ENCODE measurements around the gene ITPR2.
"Not testable (repeated sequence)": the region's sequence is repeated elsewhere in the genome, so short reads cannot be mapped to it uniquely, and the experiment has no call there.

Gene ITPR2

GRCh38 chr12:26702741-26703140, 130.3 kb downstream of the ITPR2 start:
- DNase-seq (ENCODE audit: low read depth): no peak

GRCh38 chr12:26701604-26702215, 131.3 kb downstream of the ITPR2 start:
- DNase-seq (ENCODE audit: low read depth): peak; percentile 73

DNA sequence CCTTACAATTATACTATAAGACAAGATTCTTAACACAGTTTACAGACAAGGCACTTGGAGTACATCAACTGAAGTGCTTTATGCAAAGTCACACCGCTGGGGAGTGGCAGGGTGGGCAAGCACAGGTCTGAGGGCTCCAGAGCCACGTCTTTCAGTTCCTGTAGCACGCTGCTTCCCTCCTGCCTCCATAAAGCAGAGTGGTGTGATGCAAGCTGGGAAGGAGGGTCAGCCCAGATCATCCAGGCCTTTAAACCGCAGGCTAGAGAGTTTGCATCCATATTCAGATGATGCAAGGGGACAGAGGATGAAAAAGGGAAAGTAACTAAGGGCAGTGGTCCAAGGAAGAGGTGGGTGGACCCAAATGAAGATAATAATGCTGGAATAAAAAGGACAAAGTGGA, 132.6 kb downstream of the ITPR2 start:
- no peak for DNase-seq (ENCODE audit: low read depth)

- DNase-seq (ENCODE audit: low read depth): peak; percentile 61
Measured at GRCh38 chr12:26699237-26699636, 133.8 kb downstream of the ITPR2 start.

GRCh38 chr12:26698186-26698585, 134.8 kb downstream of the ITPR2 start:
- DNase-seq (ENCODE audit: low read depth): no peak

- peak; percentile 29 for DNase-seq (ENCODE audit: low read depth)
Measured at GRCh38 chr12:26697217-26697616, 135.8 kb downstream of the ITPR2 start.

DNA sequence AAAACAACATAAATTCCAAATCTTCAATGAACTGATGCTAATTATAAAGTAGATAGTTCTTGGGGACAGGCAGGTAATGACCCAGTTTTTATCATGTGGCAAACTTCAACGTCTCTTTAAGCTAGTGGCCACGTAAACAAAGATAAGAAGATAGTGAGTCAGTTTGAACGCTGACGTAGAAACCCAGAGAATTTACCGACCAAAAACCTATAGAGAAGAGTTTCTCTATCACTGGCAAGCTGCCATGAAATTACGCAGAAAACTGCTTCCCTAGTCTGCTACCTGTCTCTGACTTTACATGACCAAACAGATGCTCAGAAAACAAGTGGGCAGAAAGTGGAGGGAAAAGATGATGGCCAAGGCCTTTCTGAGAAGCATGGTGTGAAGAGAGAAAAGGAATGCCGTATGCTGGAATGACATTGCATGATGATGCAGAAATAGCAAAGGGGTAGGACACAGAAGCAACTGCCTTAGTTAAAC, 136.3 kb downstream of the ITPR2 start:
- no peak for DNase-seq (ENCODE audit: low read depth)

GRCh38 chr12:26696048-26696612, 136.9 kb downstream of the ITPR2 start:
- no peak for DNase-seq (ENCODE audit: low read depth)

DNA sequence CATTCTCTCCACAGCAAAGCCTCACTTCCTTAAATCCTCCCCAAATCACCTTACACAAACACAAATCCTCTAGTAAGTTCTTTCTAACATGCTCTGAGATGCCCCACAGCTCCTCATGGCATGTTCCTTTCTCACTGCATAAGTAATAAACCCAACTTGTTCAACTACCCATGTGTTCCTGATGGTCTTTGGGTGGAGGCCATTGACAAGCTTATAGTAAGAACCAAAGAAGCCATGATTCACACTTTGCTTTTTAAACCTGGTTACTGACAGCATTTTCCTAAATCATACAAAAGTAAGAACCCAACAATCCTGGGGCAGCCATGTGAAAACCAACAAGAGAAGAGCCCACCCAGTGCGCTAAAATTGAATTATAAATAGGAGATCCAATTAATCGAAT, 138.6 kb downstream of the ITPR2 start:
- DNase-seq (ENCODE audit: low read depth): no peak

- no peak for DNase-seq (ENCODE audit: low read depth)
Measured at GRCh38 chr12:26692407-26692806, 140.6 kb downstream of the ITPR2 start.

DNA sequence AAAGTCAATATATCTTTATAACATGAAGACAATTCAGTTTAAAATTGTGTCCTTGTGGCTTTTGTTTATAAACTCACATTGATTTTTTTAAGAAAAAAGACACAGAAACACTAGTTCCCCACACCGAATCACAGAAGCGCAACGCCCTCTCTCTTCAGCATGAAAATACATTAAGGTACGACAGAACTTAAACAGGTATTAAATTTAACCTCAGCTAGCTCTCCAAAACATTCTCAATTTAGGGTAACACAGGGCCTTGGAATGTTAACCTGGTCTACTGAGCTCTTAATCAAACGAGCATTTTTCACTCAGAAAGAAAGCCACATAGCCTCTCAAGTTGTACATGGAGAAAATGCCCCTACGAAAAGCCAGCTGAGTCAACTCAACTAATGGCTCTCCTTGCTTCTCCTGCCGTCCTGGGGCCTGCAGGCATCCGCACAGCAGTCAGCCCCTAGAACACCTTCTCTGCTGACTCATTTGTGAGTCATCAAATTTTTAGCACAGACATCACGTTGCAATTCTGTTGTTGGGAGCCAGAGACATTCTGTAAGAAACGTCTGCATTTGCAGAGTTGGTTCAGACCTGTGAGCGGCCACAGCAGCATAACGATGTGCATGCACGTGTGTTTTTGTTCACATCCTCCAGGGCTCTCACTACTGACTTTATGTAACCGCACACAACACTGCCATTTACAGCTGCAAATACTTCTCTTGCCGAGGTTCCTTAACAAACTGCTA, 141.6 kb downstream of the ITPR2 start:
- peak; percentile 99 for DNase-seq (ENCODE audit: low read depth)

- DNase-seq (ENCODE audit: low read depth): no peak
Measured at GRCh38 chr12:26690601-26691000, 142.4 kb downstream of the ITPR2 start.

- no peak for DNase-seq (ENCODE audit: low read depth)
Measured at GRCh38 chr12:26689281-26689841, 143.6 kb downstream of the ITPR2 start.

GRCh38 chr12:26688344-26688904, 144.6 kb downstream of the ITPR2 start:
- peak; percentile 23 for DNase-seq (ENCODE audit: low read depth)

DNA sequence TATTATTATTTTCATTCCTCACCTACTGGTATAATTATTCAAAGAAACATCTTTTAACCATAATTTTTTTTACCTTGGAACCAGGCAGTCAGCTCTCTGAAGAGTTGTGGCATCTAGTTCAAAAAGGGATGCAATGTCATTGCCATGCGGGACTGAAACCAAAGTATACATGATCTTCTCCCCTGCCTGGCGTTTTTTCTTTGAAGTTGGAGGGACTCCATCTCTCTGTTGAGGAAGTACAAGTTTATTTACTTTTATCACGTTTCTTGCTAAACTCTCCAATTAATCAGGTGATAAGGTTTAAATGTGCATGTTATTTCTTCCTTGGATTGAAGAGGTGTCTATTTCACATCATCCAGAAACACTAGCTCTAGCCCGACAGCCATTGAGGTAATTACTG, 146.6 kb downstream of the ITPR2 start:
- DNase-seq (ENCODE audit: low read depth): no peak

DNA sequence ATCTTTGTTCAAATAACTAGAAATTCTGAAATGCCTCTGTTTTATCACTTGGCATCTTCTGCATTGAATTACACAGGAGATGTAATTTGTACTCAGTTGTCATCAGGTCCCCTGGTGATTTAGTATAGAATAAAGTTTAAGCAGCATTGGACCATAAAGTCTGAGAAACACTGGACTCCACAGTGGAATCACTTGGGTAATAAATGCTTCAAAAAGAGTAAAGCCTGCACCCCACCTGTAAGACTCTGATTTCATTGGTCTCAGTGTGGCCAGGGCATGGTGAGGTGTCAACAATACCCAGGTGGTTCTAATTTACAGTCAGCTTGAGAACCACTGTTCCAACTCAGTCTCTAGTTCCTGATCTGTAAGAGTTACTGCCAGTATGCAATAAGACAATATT, 148.9 kb downstream of the ITPR2 start:
- no peak for DNase-seq (ENCODE audit: low read depth)

DNA sequence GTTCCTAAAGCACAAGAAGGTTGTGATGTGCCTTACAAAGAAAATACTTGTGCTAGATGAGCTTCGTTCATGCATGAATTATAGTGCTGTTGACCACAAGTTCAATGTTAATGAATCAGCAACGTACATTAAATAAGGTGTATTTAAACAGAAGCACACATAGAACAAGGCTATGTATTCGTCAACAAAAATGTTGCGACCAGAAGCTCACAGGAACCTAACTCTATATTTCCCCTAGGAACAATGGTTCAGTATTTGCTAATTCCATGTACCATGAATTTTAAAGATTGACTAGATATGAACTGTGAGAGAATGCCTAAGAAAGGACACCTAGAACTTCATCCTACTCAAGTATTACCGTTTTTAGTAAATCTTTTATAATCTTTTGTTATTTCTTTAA, 149.6 kb downstream of the ITPR2 start:
- no peak for DNase-seq (ENCODE audit: low read depth)

- DNase-seq (ENCODE audit: low read depth): no peak
Measured at GRCh38 chr12:26680727-26681455, 152.1 kb downstream of the ITPR2 start.

DNA sequence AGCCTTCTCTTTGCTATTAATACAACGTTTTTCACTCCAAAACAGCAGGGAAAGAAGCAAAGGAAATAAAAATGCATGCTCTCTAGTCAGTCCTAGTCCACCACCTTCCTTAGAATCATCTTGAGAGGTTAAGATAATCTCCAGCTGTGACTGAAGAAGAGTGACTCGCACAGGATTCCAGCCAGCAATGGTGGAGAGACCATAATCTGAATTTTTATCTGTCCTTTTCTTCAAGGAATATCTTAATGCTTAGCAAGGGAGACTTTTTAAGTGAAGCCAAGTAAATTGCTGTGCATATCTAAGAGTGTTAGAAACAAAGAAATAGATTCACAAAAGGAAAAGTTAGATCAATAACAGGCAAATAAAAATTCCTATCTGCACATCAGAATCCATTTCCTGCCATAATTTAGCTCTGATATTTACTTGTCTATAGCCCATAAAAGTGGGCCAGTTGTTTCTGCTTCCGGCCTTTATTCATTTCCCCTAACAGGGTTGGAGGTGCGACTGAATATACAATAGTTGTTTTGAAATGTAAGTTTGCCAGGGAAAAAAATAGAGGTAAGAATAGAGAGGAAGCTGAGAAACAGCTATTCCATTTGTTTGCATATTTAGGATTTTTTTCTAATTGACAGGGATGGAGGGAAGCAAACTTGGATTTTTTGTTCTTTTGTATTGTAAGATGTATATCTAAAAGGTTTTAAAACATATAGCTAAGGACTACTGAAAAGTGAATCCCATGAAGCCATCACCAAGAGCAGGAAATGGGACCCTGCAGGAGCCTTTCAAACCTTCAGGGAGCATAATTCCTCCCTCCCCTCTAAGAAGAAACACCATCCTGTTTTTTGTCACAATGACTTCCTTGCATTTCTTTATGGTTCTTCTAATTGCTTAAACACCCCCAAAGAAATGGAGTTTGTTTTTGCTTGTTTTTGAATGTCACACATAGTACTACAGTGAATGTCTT, 154.0 kb downstream of the ITPR2 start:
- peak; percentile 30 for DNase-seq (ENCODE audit: low read depth)

DNA sequence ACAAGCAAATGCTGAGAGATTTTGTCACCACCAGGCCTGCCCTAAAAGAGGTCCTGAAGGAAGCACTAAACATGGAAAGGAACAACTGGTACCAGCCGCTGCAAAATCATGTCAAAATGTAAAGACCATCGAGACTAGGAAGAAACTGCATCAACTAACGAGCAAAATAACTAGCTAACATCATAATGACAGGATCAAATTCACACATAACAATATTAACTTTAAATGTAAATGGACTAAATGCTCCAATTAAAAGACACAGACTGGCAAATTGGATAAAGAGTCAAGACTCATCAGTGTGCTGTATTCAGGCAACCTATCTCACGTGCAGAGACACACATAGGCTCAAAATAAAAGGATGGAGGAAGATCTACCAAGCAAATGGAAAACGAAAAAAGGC, 161.5 kb downstream of the ITPR2 start:
- not testable (repeated sequence) for DNase-seq (ENCODE audit: low read depth)

DNA sequence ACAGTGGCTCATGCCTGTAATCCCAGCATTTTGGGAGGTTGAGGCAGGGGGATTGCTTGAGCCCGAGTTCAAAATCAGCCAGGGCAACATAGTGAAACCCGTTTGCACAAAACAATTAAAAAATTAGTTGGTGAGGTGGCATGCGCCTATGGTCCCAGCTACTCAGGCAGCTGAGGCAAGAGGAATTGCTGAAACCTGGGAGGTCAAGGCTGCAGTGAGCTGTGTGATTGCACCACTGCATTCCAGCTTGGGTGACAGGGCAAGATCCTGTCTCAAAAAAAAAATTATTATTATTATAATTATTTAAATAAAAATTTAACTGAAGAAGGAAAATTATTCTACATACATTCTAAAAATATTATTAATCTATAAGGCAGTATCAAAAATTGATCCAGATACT, 164.1 kb downstream of the ITPR2 start:
- no peak for DNase-seq (ENCODE audit: low read depth)
